HL-60 (cell line): Measurements from ENCODE around the gene SORBS2.

Experiments used
- GABPA ChIP-seq: IDR thresholded peaks from 2 replicates; pipeline ENCODE4 v1.6.1; 2012; ENCODE audit warnings: low read depth
- POLR2AphosphoS5 ChIP-seq: IDR thresholded peaks from 2 replicates; pipeline ENCODE4 v1.6.1; 2012; ENCODE audit warnings: low read depth
- TF ChIP-seq, protein P1 (sequence below): IDR thresholded peaks from one replicate; pipeline ENCODE4 v1.5.1; 2011; ENCODE audit warnings: low read length, control low read depth, inconsistent platforms; ENCODE audit not compliant: insufficient read depth

DNA sequence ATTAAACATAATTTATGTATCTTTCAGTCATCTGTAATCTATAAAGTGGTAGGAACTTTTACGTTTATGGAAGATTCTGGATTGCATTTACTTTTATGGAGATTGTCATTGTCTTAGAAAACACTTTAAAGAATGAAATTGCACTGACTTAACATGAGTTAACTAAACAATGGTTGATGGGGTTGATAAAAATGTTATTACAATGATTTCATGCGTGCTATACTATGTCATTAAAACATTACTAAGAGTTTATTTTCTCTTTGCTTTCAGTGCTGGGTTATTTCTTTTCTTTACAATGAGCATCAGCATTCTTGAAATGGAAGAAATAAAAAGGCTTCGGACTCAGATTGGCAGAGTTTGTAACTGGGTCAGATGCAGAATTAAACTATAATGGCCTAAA is 209.6 kb downstream of the SORBS2 start:
- TF ChIP-seq, protein P1, sequence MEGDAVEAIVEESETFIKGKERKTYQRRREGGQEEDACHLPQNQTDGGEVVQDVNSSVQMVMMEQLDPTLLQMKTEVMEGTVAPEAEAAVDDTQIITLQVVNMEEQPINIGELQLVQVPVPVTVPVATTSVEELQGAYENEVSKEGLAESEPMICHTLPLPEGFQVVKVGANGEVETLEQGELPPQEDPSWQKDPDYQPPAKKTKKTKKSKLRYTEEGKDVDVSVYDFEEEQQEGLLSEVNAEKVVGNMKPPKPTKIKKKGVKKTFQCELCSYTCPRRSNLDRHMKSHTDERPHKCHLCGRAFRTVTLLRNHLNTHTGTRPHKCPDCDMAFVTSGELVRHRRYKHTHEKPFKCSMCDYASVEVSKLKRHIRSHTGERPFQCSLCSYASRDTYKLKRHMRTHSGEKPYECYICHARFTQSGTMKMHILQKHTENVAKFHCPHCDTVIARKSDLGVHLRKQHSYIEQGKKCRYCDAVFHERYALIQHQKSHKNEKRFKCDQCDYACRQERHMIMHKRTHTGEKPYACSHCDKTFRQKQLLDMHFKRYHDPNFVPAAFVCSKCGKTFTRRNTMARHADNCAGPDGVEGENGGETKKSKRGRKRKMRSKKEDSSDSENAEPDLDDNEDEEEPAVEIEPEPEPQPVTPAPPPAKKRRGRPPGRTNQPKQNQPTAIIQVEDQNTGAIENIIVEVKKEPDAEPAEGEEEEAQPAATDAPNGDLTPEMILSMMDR: no peak
- no peak for TF ChIP-seq POLR2AphosphoS5
- TF ChIP-seq GABPA: no peak
